Suprapubic skin (tissue), 4 donors: ENCODE results near the gene FXYD5. TPM values are rescaled to one million over a fixed set of nuclear protein-coding genes. Genes with fewer than 3 reads are reported as not detected.

ENCODE experiments used
- DNase-seq, 2 donors: peaks; one replicate each; pipeline ENCODE4 v3.0.0-alpha.2; 2019; ENCODE audit warnings: low spot score in 2 of 2
- H3K27ac ChIP-seq: fragments of 200-600 bp; sonication (generic); one replicate; pipeline ENCODE4 v1.5.1; 2019
- H3K27me3 ChIP-seq: fragments of 200-600 bp; sonication (generic); one replicate; pipeline ENCODE4 v1.5.1; 2019
- H3K36me3 ChIP-seq: fragments of 200-600 bp; sonication (generic); one replicate; pipeline ENCODE4 v1.5.1; 2019
- H3K4me1 ChIP-seq: fragments of 200-600 bp; sonication (generic); one replicate; pipeline ENCODE4 v1.5.1; 2019
- H3K4me3 ChIP-seq: fragments of 200-600 bp; sonication (generic); one replicate; pipeline ENCODE4 v1.5.1; 2019; ENCODE audit warnings: mild to moderate bottlenecking
- H3K9me3 ChIP-seq: fragments of 200-600 bp; sonication (generic); one replicate; pipeline ENCODE4 v1.5.1; 2019
- EP300 ChIP-seq: sonication (generic); formaldehyde crosslinking; IDR thresholded peaks from one replicate; pipeline ENCODE4 v1.6.1; 2017; ENCODE audit warnings: antibody characterized with exemption
- POLR2A ChIP-seq, 2 donors: fragments of 450-650 bp; IDR thresholded peaks; one replicate each; pipeline ENCODE4 v1.6.1; 2017; ENCODE audit warnings: antibody characterized with exemption in 2 of 2, mild to moderate bottlenecking in 2 of 2, moderate library complexity in 2 of 2
- POLR2AphosphoS5 ChIP-seq, 3 donors: sonication (generic); formaldehyde crosslinking; IDR thresholded peaks; one replicate each; pipeline ENCODE4 v1.6.1; 2017; ENCODE audit warnings: antibody characterized with exemption in 3 of 3
- WGBS: methylation state at CpG from one replicate; pipeline ENCODE4 v1.1.5; 2018; 5-methylcytosine and 5-hydroxymethylcytosine counted together
- total RNA-seq, 4 donors: library from RNA; depleted of rRNA; stranded (reverse); fragments of >200 nt; gene quantifications; one replicate each; pipeline ENCODE4 v1.1.0, GENCODE V29; 2016
- TF ChIP-seq, protein P1 (sequence below), 2 donors: fragments of 200-600 bp in 1 of 2; fragments of 450-650 bp in 1 of 2; sonication (generic) in 1 of 2; IDR thresholded peaks; one replicate each; pipeline ENCODE4 v1.5.1; 2016 to 2019; ENCODE audit warnings: antibody characterized with exemption in 2 of 2, mild to moderate bottlenecking in 1 of 2, moderate library complexity in 1 of 2

FXYD5 gene
- total RNA-seq, 4 donors from 2014 or later: 29.8 to 64.8 (median 37.7) TPM

DNA sequence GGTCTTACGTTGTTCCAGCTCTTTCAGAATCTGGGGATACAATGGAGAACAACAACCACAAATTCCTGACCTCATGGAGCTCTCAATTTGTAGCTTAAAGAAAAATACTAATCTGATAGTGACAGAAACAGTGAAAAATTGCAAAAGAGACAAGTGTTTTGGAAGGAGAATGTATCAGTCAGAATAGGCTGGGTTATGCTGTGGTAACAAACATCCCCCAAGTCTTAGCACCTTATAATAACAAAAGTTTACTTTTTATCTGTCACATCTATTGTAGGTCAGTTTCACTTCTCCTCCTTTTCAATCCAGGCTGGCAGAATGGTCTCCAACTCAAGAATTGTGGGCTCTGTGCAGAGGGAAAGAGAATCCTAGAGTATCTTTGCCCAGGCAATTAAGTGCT, 64.5 kb downstream of the FXYD5 start:
- Histone ChIP-seq H3K27me3 (no peaks in the 10 kb centered on the region), H3K36me3 (no peaks in the 10 kb centered on the region), H3K27ac (no peak overlapping the region), H3K4me3 (no peak overlapping the region), H3K9me3 (peaks cover 3% of the 10 kb centered on the region), H3K4me1 (peaks cover 11% of the 10 kb centered on the region)
- DNase-seq: no peak
- TF ChIP-seq EP300: no peak
- TF ChIP-seq POLR2A (IDR thresholded peaks at IDR 0.05): no peak
- TF ChIP-seq, protein P1, sequence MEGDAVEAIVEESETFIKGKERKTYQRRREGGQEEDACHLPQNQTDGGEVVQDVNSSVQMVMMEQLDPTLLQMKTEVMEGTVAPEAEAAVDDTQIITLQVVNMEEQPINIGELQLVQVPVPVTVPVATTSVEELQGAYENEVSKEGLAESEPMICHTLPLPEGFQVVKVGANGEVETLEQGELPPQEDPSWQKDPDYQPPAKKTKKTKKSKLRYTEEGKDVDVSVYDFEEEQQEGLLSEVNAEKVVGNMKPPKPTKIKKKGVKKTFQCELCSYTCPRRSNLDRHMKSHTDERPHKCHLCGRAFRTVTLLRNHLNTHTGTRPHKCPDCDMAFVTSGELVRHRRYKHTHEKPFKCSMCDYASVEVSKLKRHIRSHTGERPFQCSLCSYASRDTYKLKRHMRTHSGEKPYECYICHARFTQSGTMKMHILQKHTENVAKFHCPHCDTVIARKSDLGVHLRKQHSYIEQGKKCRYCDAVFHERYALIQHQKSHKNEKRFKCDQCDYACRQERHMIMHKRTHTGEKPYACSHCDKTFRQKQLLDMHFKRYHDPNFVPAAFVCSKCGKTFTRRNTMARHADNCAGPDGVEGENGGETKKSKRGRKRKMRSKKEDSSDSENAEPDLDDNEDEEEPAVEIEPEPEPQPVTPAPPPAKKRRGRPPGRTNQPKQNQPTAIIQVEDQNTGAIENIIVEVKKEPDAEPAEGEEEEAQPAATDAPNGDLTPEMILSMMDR (IDR thresholded peaks at IDR 0.05): no peak
- TF ChIP-seq POLR2AphosphoS5 (IDR thresholded peaks at IDR 0.05): no peak
- 96% methylated on average over 1 of the region's 1 CpG for WGBS

Other genes with a start within 250 kb of the FXYD5 start
- gene ZNF30, start 227.8 kb upstream of the FXYD5 start, total RNA-seq: 1 to 10 TPM in 2 of 4 donors, under 1 TPM in 2; 0.44 to 3.4 (median 1.5) TPM
- gene ZNF792, start 190.5 kb upstream of the FXYD5 start, total RNA-seq: 1 to 10 TPM; 2.5 to 6.5 (median 3.7) TPM
- gene GRAMD1A, start 154.4 kb upstream of the FXYD5 start, total RNA-seq: 10 to 100 TPM; 16.3 to 38.7 (median 20.8) TPM
- gene SCN1B, start 124.3 kb upstream of the FXYD5 start, total RNA-seq: 1 to 10 TPM; 1.4 to 4.3 (median 2.9) TPM
- 1 to 10 TPM in 1 of 4 donors, under 1 TPM in 2, not detected in 1; 0.26 to 1.7 (median 0.56) TPM for gene HPN, start 113.0 kb upstream of the FXYD5 start, total RNA-seq
- gene FXYD3, start 38.9 kb upstream of the FXYD5 start, total RNA-seq: 100 to 1,000 TPM; 383 to 765 (median 575) TPM
- 10 to 100 TPM in 1 of 4 donors, 1 to 10 TPM in 3; 4.3 to 11.8 (median 7.8) TPM for gene LGI4, start 19.7 kb upstream of the FXYD5 start, total RNA-seq
- gene FXYD1, start 15.9 kb upstream of the FXYD5 start, total RNA-seq: 10 to 100 TPM in 1 of 4 donors, 1 to 10 TPM in 3; 2.0 to 10.9 (median 6.7) TPM
- 1 to 10 TPM in 1 of 4 donors, not detected in 3; 2.2 TPM for gene FXYD7, start 11.5 kb upstream of the FXYD5 start, total RNA-seq
- gene FAM187B, start 74.0 kb downstream of the FXYD5 start, total RNA-seq: not detected
- gene LSR, start 94.3 kb downstream of the FXYD5 start, total RNA-seq: 100 to 1,000 TPM in 1 of 4 donors, 10 to 100 TPM in 3; 67.4 to 105 (median 80.8) TPM
- gene USF2, start 114.2 kb downstream of the FXYD5 start, total RNA-seq: 100 to 1,000 TPM; 111 to 178 (median 122) TPM
- gene HAMP, start 127.8 kb downstream of the FXYD5 start, total RNA-seq: 1 to 10 TPM in 2 of 4 donors, not detected in 2; 1.4 to 1.5 TPM
- gene MAG, start 137.4 kb downstream of the FXYD5 start, total RNA-seq: not detected
- gene CD22, start 174.5 kb downstream of the FXYD5 start, total RNA-seq: not detected
- gene FFAR1, start 193.2 kb downstream of the FXYD5 start, total RNA-seq: not detected
- gene FFAR3, start 203.7 kb downstream of the FXYD5 start, total RNA-seq: not detected
- not detected for gene GPR42, start 216.3 kb downstream of the FXYD5 start, total RNA-seq